ENCODE measurements around the gene CALY. TPM values are rescaled to one million over a fixed set of nuclear protein-coding genes. Genes with fewer than 3 reads are reported as not detected.

CALY gene
- total RNA-seq, 1 donor = not detected

- H3K27me3 ChIP-seq (ENCODE audit: insufficient read depth, low read length) = no peaks in the 10 kb centered on the region
- H3K4me2 ChIP-seq (ENCODE audit: insufficient read depth, low read length) = no peak overlapping the region
- H3K27ac ChIP-seq (ENCODE audit: low read depth, low read length) = no peak overlapping the region
- no peak overlapping the region for H3K4me3 ChIP-seq (ENCODE audit: insufficient read depth, low read length)
- H3K36me3 ChIP-seq (ENCODE audit: insufficient read depth, low read length) = peaks cover 56% of the 10 kb centered on the region
- no peaks in the 10 kb centered on the region for H3K79me2 ChIP-seq (ENCODE audit: insufficient read depth, low read length)
- no peaks in the 10 kb centered on the region for H4K20me1 ChIP-seq (ENCODE audit: insufficient read depth, low read length)
- DNase-seq (ENCODE audit: insufficient read length, low spot score, missing footprints) = no peak
- no peaks in the 10 kb centered on the region for H3K9me3 ChIP-seq (ENCODE audit: low read depth, low read length)
- no peak for TF ChIP-seq CTCF (IDR thresholded peaks at IDR 0.05; ENCODE audit: extremely low read depth, low read depth, low read length)
- H3K4me1 ChIP-seq (ENCODE audit: insufficient read depth, low read length) = no peaks in the 10 kb centered on the region
- no peak overlapping the region for H2AFZ ChIP-seq (ENCODE audit: low read length)
Observed at GRCh38 chr10:133366130-133366478, 29.4 kb upstream of the CALY start.

GRCh38 chr10:133365461-133366129 is 28.9 kb upstream of the CALY start:
- Histone ChIP-seq H3K4me3 (ENCODE audit: insufficient read depth, low read length) (no peak overlapping the region), H4K20me1 (ENCODE audit: insufficient read depth, low read length) (no peaks in the 10 kb centered on the region), H3K79me2 (ENCODE audit: insufficient read depth, low read length) (no peaks in the 10 kb centered on the region), H3K4me2 (ENCODE audit: insufficient read depth, low read length) (no peak overlapping the region), H3K9me3 (ENCODE audit: low read depth, low read length) (no peaks in the 10 kb centered on the region), H2AFZ (ENCODE audit: low read length) (no peak overlapping the region), H3K4me1 (ENCODE audit: insufficient read depth, low read length) (no peaks in the 10 kb centered on the region), H3K27me3 (ENCODE audit: insufficient read depth, low read length) (no peaks in the 10 kb centered on the region), H3K36me3 (ENCODE audit: insufficient read depth, low read length) (peaks cover 56% of the 10 kb centered on the region), H3K27ac (ENCODE audit: low read depth, low read length) (no peak overlapping the region)
- DNase-seq (ENCODE audit: insufficient read length, low spot score, missing footprints) = no peak
- TF ChIP-seq CTCF (IDR thresholded peaks at IDR 0.05; ENCODE audit: extremely low read depth, low read depth, low read length) = no peak

- Histone ChIP-seq H3K4me3 (ENCODE audit: insufficient read depth, low read length) (no peak overlapping the region), H2AFZ (ENCODE audit: low read length) (no peak overlapping the region), H4K20me1 (ENCODE audit: insufficient read depth, low read length) (no peaks in the 10 kb centered on the region), H3K27ac (ENCODE audit: low read depth, low read length) (no peak overlapping the region), H3K36me3 (ENCODE audit: insufficient read depth, low read length) (peaks cover 51% of the 10 kb centered on the region), H3K4me1 (ENCODE audit: insufficient read depth, low read length) (no peaks in the 10 kb centered on the region), H3K9me3 (ENCODE audit: low read depth, low read length) (no peaks in the 10 kb centered on the region), H3K79me2 (ENCODE audit: insufficient read depth, low read length) (no peaks in the 10 kb centered on the region), H3K27me3 (ENCODE audit: insufficient read depth, low read length) (no peaks in the 10 kb centered on the region), H3K4me2 (ENCODE audit: insufficient read depth, low read length) (no peak overlapping the region)
- DNase-seq (ENCODE audit: insufficient read length, low spot score, missing footprints) = no peak
- no peak for TF ChIP-seq CTCF (IDR thresholded peaks at IDR 0.05; ENCODE audit: extremely low read depth, low read depth, low read length)
Observed at GRCh38 chr10:133364645-133365431, 28.1 kb upstream of the CALY start.

- no peaks in the 10 kb centered on the region for H4K20me1 ChIP-seq (ENCODE audit: insufficient read depth, low read length)
- H3K27ac ChIP-seq (ENCODE audit: low read depth, low read length) = no peak overlapping the region
- TF ChIP-seq CTCF (IDR thresholded peaks at IDR 0.05; ENCODE audit: extremely low read depth, low read depth, low read length) = no peak
- no peaks in the 10 kb centered on the region for H3K27me3 ChIP-seq (ENCODE audit: insufficient read depth, low read length)
- no peak for DNase-seq (ENCODE audit: insufficient read length, low spot score, missing footprints)
- no peak overlapping the region for H2AFZ ChIP-seq (ENCODE audit: low read length)
- peaks cover 34% of the 10 kb centered on the region for H3K36me3 ChIP-seq (ENCODE audit: insufficient read depth, low read length)
- no peaks in the 10 kb centered on the region for H3K9me3 ChIP-seq (ENCODE audit: low read depth, low read length)
- H3K4me1 ChIP-seq (ENCODE audit: insufficient read depth, low read length) = no peaks in the 10 kb centered on the region
- no peak overlapping the region for H3K4me3 ChIP-seq (ENCODE audit: insufficient read depth, low read length)
- no peaks in the 10 kb centered on the region for H3K79me2 ChIP-seq (ENCODE audit: insufficient read depth, low read length)
- H3K4me2 ChIP-seq (ENCODE audit: insufficient read depth, low read length) = no peak overlapping the region
Observed at GRCh38 chr10:133362846-133363245, 26.1 kb upstream of the CALY start.

Data from osteoblast (primary cell).